ENCODE results near the gene ACSL3.

Gene ACSL3

DNA sequence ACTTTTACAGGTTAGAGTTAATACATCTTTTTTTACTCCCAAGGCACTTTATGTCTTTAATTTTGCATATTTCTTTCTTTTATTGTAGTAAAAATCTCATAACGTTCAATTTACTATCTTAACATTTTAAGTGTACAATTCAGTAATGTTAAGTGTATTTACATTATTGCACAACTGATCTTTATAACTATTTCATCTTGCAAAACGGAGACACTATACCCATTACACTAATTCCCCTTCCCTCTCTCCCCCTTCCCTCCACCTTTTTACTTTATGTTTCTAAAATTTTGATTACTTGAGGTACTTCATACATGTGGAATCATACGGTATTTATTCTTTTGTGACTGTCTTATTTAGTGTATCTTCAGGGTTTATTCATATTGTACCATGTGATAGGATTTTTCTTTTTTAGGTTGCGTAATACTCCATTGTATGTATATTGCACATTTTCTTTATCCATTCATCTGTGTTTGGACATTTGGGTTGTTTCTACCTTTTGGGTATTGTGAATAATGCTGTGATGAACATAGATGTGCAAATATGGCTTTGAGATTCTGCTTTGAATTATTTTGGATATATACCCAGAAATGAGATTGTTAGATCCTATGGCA is 75.0 kb downstream of the ACSL3 start:
- TF ChIP-seq, protein P1, sequence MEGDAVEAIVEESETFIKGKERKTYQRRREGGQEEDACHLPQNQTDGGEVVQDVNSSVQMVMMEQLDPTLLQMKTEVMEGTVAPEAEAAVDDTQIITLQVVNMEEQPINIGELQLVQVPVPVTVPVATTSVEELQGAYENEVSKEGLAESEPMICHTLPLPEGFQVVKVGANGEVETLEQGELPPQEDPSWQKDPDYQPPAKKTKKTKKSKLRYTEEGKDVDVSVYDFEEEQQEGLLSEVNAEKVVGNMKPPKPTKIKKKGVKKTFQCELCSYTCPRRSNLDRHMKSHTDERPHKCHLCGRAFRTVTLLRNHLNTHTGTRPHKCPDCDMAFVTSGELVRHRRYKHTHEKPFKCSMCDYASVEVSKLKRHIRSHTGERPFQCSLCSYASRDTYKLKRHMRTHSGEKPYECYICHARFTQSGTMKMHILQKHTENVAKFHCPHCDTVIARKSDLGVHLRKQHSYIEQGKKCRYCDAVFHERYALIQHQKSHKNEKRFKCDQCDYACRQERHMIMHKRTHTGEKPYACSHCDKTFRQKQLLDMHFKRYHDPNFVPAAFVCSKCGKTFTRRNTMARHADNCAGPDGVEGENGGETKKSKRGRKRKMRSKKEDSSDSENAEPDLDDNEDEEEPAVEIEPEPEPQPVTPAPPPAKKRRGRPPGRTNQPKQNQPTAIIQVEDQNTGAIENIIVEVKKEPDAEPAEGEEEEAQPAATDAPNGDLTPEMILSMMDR (conservative IDR thresholded peaks at IDR 0.05; ENCODE audit: low read length) = no peak
- DNase-seq (ENCODE audit: low read depth) = no peak
- no peak overlapping the region for H3K4me3 ChIP-seq (ENCODE audit: low read length)

DNA sequence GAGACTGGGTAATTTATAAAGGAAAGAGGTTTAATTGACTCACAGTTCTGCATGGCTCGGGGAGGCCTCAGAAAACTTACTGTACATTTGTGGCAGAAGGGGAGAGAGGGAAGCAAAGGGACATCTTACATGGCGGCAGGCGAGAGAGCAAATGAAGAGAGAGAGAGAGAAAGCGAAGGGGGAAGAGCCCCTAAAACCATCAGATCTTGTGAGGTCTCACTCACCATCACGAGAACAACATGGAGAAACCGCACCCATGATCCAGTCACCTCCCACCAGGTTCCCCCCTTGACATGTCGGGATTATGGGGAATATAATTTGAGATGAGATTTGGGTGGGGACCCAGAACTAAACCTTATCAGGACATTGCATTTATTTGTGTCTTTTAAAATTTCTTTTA is 75.9 kb downstream of the ACSL3 start:
- no peak overlapping the region for H3K4me3 ChIP-seq (ENCODE audit: low read length)
- TF ChIP-seq, protein P1 (conservative IDR thresholded peaks at IDR 0.05; ENCODE audit: low read length) = no peak
- DNase-seq (ENCODE audit: low read depth) = no peak

DNA sequence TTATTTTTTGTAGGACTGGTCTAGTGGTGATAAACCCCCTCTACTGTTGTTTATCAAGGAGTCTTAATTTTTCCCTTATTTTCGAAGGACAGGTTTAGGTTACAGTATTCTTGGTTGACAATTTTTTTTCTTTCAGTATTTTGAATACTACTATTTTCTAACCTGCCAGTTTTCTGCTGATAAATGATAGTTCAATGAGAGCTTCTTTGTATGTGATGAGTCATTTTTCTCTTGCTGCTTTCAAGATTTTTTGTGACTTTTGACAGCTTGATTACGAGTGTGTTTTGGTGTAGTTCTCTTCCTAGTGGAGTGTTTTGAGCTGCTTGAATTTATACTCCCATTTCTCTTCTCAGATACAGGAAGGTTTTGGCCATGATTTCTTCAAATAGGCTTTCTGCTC is 77.5 kb downstream of the ACSL3 start:
- no peak overlapping the region for H3K4me3 ChIP-seq (ENCODE audit: low read length)
- TF ChIP-seq, protein P1 (conservative IDR thresholded peaks at IDR 0.05; ENCODE audit: low read length) = no peak
- no peak for DNase-seq (ENCODE audit: low read depth)

DNA sequence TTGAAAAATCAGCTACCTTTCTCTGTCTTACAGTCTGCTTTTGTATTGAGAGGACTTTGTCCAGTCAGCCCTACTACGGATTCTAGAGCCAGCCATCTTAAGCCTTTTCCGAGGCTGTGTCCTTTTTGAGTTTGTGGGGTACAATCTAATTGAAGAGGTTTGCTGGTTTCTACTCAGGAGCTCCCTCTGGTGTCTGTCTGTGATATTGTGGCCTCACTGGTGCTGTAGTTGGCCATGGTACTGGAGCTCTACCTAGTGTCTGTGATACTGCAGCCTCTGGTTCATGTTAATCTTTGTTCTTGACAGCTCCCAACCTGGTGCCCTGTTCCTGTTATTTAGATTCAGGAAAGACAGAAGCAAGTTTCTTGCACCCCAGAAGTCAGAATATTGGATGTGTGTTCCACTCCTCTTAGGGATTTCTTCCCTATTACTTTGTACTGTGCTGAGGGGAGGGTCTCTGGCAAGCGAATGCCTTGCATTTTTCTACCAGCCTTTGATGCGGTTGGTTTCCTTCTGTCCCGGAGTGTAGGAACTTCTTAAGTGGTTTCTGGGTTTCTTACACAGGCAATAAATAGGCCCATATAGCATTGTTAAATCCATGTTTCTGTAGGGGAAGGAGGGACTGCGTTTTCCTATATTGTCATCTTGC is 78.5 kb downstream of the ACSL3 start:
- peak; percentile 52 for DNase-seq (ENCODE audit: low read depth)
- TF ChIP-seq, protein P1 (conservative IDR thresholded peaks at IDR 0.05; ENCODE audit: low read length) = peak; percentile 82
- H3K4me3 ChIP-seq (ENCODE audit: low read length) = no peak overlapping the region

DNA sequence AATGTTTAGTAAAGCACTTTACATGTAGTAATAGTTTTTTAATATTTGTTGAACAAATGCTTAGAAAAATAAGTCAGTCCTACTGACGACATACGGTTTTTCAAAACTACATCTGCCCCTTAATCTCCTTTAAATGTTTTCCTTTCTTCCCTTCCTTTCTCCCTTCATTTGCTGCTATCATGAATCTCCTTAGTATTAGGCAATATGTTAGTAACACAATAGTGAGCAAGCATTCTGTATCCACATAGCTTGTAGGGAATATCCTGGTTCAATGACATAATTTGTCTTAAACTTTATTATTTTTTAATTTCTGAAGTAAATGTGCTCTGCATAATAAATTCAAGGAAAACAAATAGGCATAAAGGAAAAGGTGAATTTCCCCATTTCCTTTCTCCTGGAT is 79.1 kb downstream of the ACSL3 start:
- TF ChIP-seq, protein P1 (conservative IDR thresholded peaks at IDR 0.05; ENCODE audit: low read length) = no peak
- no peak for DNase-seq (ENCODE audit: low read depth)
- H3K4me3 ChIP-seq (ENCODE audit: low read length) = no peak overlapping the region

DNA sequence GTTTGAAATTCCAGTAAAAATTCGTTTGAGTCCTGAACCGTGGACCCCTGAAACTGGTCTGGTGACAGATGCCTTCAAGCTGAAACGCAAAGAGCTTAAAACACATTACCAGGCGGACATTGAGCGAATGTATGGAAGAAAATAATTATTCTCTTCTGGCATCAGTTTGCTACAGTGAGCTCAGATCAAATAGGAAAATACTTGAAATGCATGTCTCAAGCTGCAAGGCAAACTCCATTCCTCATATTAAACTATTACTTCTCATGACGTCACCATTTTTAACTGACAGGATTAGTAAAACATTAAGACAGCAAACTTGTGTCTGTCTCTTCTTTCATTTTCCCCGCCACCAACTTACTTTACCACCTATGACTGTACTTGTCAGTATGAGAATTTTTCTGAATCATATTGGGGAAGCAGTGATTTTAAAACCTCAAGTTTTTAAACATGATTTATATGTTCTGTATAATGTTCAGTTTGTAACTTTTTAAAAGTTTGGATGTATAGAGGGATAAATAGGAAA is 80.7 kb downstream of the ACSL3 start:
- no peak for DNase-seq (ENCODE audit: low read depth)
- TF ChIP-seq, protein P1 (conservative IDR thresholded peaks at IDR 0.05; ENCODE audit: low read length) = no peak
- no peak overlapping the region for H3K4me3 ChIP-seq (ENCODE audit: low read length)

DNA sequence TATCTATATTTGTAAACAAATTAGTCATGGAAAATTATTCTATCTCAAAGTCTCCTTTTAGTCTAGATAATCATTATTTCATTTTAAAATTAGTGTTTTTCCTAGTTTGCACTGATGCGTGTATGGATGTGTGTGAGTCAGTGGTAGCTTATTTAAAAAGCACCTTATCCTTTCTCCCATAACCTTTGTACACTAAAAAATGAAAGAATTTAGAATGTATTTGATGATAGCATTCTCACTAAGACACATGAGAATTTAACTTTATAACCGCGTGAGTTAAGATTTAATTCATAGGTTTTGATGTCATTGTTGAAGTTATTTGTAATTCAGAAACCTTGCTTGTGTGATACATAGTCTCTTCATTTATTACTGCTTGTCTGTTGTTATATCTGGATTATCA is 81.7 kb downstream of the ACSL3 start:
- DNase-seq (ENCODE audit: low read depth) = no peak
- no peak overlapping the region for H3K4me3 ChIP-seq (ENCODE audit: low read length)
- TF ChIP-seq, protein P1 (conservative IDR thresholded peaks at IDR 0.05; ENCODE audit: low read length) = no peak

All from AG10803 (cell line).